Liver (tissue), 9 donors: Measurements from ENCODE around the gene UBAP1L. TPM values are rescaled to one million over a fixed set of nuclear protein-coding genes. Genes with fewer than 3 reads are reported as not detected.
A peak's percentile ranks its signal among the peaks of the same experiment; 100 is the strongest.

Experiments
- DNase-seq: peaks from one replicate; pipeline ENCODE4 v3.0.0-alpha.2; 2017; ENCODE audit warnings: low spot score
- H3K27ac ChIP-seq, 2 donors: one replicate each; pipeline ENCODE4 v1.7.0; 2013; ENCODE audit warnings: inconsistent platforms in 2 of 2, low read length in 2 of 2, control low read depth in 1 of 2, low read depth in 1 of 2, mild to moderate bottlenecking in 1 of 2
- H3K27me3 ChIP-seq, 4 donors: one replicate each; pipeline versions ENCODE4 v1.6.1 to v1.7.0; 2013; ENCODE audit warnings: low read length in 3 of 4, inconsistent platforms in 1 of 4, mild to moderate bottlenecking in 1 of 4, moderate library complexity in 1 of 4; ENCODE audit not compliant: control insufficient read depth in 4 of 4, insufficient read depth in 4 of 4
- H3K36me3 ChIP-seq, 4 donors: one replicate each; pipeline versions ENCODE4 v1.6.1 to v1.7.0; 2013; ENCODE audit warnings: low read length in 3 of 4, mild to moderate bottlenecking in 3 of 4, low read depth in 1 of 4, moderate library complexity in 1 of 4; ENCODE audit not compliant: control insufficient read depth in 4 of 4, insufficient read depth in 3 of 4
- H3K4me1 ChIP-seq, 4 donors: one replicate each; pipeline versions ENCODE4 v1.6.1 to v1.7.0; 2013; ENCODE audit warnings: low read length in 3 of 4, mild to moderate bottlenecking in 3 of 4, moderate library complexity in 1 of 4; ENCODE audit not compliant: control insufficient read depth in 4 of 4, insufficient read depth in 4 of 4
- H3K4me3 ChIP-seq, 3 donors: one replicate each; pipeline versions ENCODE4 v1.6.1 to v1.7.0; 2013; ENCODE audit warnings: low read length in 3 of 3, control low read depth in 1 of 3, low read depth in 1 of 3, mild to moderate bottlenecking in 1 of 3
- H3K9ac ChIP-seq, 2 donors: one replicate each; pipeline ENCODE4 v1.7.0; 2013; ENCODE audit warnings: low read length in 2 of 2, mild to moderate bottlenecking in 2 of 2, moderate library complexity in 2 of 2, control low read depth in 1 of 2, low read depth in 1 of 2
- H3K9me3 ChIP-seq, 4 donors: one replicate each; pipeline versions ENCODE4 v1.6.1 to v1.7.0; 2013; ENCODE audit warnings: low read length in 3 of 4; ENCODE audit not compliant: control insufficient read depth in 4 of 4
- EGR1 ChIP-seq, 2 donors: IDR thresholded peaks; 2 replicates each; pipeline ENCODE4 v1.6.1; 2016 to 2018; ENCODE audit warnings: antibody characterized with exemption in 2 of 2, low read depth in 2 of 2
- FOXA2 ChIP-seq: IDR thresholded peaks from 2 replicates; pipeline ENCODE4 v1.6.1; 2016; ENCODE audit warnings: antibody characterized with exemption
- GABPA ChIP-seq, 2 donors: IDR thresholded peaks in 1 of 2; conservative IDR thresholded peaks in 1 of 2; 2 replicates each; pipeline ENCODE4 v1.6.1; 2016; ENCODE audit warnings: antibody characterized with exemption in 2 of 2, mild to moderate bottlenecking in 1 of 2, moderate library complexity in 1 of 2
- HNF4A ChIP-seq, 2 donors: conservative IDR thresholded peaks; 2 replicates each; pipeline ENCODE4 v1.6.1; 2016; ENCODE audit warnings: antibody characterized with exemption in 2 of 2, mild to moderate bottlenecking in 2 of 2
- HNF4G ChIP-seq: IDR thresholded peaks from 2 replicates; pipeline ENCODE4 v1.6.1; 2016; ENCODE audit warnings: antibody characterized with exemption
- JUND ChIP-seq, 2 donors: IDR thresholded peaks; 2 replicates each; pipeline ENCODE4 v1.6.1; 2016; ENCODE audit warnings: antibody characterized with exemption in 2 of 2
- NR2F2 ChIP-seq: IDR thresholded peaks from 2 replicates; pipeline ENCODE4 v1.6.1; 2016; ENCODE audit warnings: antibody characterized with exemption
- RAD21 ChIP-seq, 2 donors: IDR thresholded peaks; 2 replicates each; pipeline ENCODE4 v1.6.1; 2016; ENCODE audit warnings: antibody characterized with exemption in 2 of 2, mild to moderate bottlenecking in 2 of 2
- RXRA ChIP-seq, 2 donors: IDR thresholded peaks; 2 replicates each; pipeline ENCODE4 v1.6.1; 2017 to 2018; ENCODE audit warnings: antibody characterized with exemption in 2 of 2, mild to moderate bottlenecking in 1 of 2
- SP1 ChIP-seq: IDR thresholded peaks from 2 replicates; pipeline ENCODE4 v1.6.1; 2018; ENCODE audit warnings: antibody characterized with exemption, mild to moderate bottlenecking
- YY1 ChIP-seq: IDR thresholded peaks from 2 replicates; pipeline ENCODE4 v1.6.1; 2016; ENCODE audit warnings: antibody characterized with exemption, mild to moderate bottlenecking
- WGBS: extraction: QIAGEN DNeasy Blood & Tissue Kit; methylation state at CpG from one replicate; pipeline ENCODE4 v1.1.7; 2013; 5-methylcytosine and 5-hydroxymethylcytosine counted together
- polyA plus RNA-seq, 2 donors: library from polyadenylated mRNA; stranded (reverse) in 1 of 2; unstranded in 1 of 2; fragments of 200-250 nt in 1 of 2; fragments of >200 nt in 1 of 2; fragmentation: Nextera tagmentation in 1 of 2; extraction: Ambion mirVana in 1 of 2; gene quantifications; one replicate each; pipeline versions ENCODE4 v1.2.1 to v1.2.3, GENCODE V29; 2013 to 2015
- total RNA-seq, 2 donors: library from RNA; depleted of rRNA; stranded (reverse); fragments of >200 nt; gene quantifications; one replicate each; pipeline ENCODE4 v1.2.3, GENCODE V29; 2014
- TF ChIP-seq, protein P1 (sequence below): IDR thresholded peaks from 2 replicates; pipeline ENCODE4 v1.6.1; 2016; ENCODE audit warnings: antibody characterized with exemption
- TF ChIP-seq, protein P2 (sequence below): IDR thresholded peaks from 2 replicates; pipeline ENCODE4 v1.6.1; 2016; ENCODE audit warnings: antibody characterized with exemption
- TF ChIP-seq, protein P3 (sequence below): IDR thresholded peaks from 2 replicates; pipeline ENCODE4 v1.6.1; 2016; ENCODE audit warnings: antibody characterized with exemption, mild to moderate bottlenecking
- donor health status: healthy.
- donor health status: healthy.
- donor health status: healthy.
- donor health status: healthy.
- donor health status: healthy.

UBAP1L gene
- total and polyA plus RNA-seq, 4 donors, result 0.57 to 6.9 (median 0.90) TPM

DNA sequence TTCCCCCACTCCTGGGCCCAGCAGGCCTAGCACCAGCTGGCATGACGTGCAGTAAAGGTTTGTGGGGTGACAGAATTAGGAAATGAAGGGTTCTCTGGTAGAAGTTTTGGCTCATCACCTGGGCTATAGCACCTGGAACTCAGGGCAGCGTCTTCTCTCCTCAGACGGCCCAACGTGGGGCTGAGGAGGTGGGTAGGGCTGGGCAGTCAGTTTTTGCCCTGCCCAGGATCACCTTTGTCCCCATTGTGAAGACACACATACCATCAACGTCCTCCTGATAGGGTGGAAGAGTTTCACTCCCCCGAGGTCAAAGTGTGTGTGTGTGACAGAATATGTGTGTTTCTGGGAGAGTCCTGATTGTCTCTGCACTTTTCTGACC, 26.4 kb downstream of the UBAP1L start (continued):
- TF ChIP-seq FOXA2, result no peak
- TF ChIP-seq, protein P1, sequence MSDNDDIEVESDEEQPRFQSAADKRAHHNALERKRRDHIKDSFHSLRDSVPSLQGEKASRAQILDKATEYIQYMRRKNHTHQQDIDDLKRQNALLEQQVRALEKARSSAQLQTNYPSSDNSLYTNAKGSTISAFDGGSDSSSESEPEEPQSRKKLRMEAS, result no peak
- TF ChIP-seq, protein P2, sequence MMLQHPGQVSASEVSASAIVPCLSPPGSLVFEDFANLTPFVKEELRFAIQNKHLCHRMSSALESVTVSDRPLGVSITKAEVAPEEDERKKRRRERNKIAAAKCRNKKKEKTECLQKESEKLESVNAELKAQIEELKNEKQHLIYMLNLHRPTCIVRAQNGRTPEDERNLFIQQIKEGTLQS, result no peak
- peak; percentile 3 to 5 for TF ChIP-seq RAD21 (IDR thresholded peaks at IDR 0.05)
- no peak for TF ChIP-seq GABPA (IDR thresholded peaks at IDR 0.05 in 1 of 2, conservative IDR thresholded peaks at IDR 0.05 in 1 of 2)
- TF ChIP-seq SP1, result peak; percentile 95
- peak; percentile 45 for TF ChIP-seq YY1

DNA sequence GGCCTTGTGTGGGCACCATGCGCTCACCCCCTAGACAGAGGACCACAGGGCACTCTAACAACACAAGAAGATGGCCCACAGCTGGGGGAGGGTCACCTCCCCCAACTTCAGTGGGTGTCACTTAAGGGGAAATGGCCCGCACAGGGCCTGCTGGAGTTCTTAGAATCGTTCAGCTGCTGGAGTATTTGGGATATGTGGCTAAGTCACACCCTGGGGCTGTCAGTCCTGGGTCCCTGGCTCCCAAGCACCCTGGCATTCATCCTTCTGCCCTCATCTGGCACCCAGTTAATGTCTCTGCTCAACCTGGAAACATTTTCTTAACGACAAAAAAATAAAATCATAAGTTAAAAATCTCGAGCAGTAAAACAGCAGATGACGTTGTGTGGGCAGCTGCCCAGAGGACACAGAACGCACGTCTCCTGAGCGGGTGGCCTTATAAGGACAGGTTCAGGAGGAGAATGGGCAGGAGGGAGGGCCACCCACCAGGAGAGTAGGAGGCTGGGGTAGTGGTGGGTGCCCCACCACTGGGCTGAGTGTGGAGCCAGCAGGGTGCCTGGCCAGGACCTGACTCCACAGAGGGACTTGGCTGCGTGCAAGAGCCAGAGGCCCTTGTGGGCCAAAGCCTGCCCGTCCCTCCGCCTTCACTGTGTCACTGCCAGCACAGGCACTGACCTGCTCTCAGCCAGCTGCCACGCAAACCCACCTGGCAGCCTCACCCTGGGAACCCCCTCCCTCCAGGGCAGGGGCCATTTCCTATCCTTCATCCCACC, 26.9 kb downstream of the UBAP1L start:
- Histone ChIP-seq H3K9ac (peak overlapping the region; percentile 63 to 77), H3K36me3 (no peaks in the 10 kb centered on the region), H3K9me3 (no peaks in the 10 kb centered on the region), H3K27ac (peak overlapping the region; percentile 91 to 95), H3K4me1 (peaks cover 17 to 43% (median 29%) of the 10 kb centered on the region in 4 donors), H3K4me3 (no peak overlapping the region), H3K27me3 (no peaks in the 10 kb centered on the region)
- TF ChIP-seq EGR1 (IDR thresholded peaks at IDR 0.05; ENCODE audit: low read depth in 2 of 2), result peak in 1 of 2 donors; percentile 22
- TF ChIP-seq, protein P2, result no peak
- WGBS, result 42% methylated on average over 13 of the region's 13 CpGs
- DNase-seq, result no peak

DNA sequence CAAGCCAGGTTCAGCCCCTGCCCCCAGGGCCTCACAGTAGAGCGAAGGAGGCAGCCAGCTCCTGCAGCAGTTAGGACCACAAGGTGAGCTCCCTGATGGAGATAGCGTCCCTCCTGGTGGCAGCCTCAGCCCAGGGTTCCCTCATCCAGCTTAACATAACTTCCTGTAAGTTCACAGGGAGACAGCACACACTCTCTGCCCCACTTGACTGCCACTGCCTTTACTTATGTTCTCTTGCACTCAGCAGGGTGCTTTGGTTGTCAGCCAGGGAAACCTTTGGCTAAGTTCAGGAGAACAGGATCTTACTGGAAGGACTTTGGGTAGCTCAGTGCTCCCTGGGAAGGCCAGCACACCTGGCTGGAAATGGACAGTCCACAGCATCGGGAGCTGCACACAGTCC, 27.6 kb downstream of the UBAP1L start:
- Histone ChIP-seq H3K4me3 (no peak overlapping the region), H3K27ac (peak overlapping the region; percentile 91 to 95), H3K36me3 (no peaks in the 10 kb centered on the region), H3K9me3 (no peaks in the 10 kb centered on the region), H3K4me1 (peaks cover 17 to 43% (median 29%) of the 10 kb centered on the region in 4 donors), H3K27me3 (no peaks in the 10 kb centered on the region), H3K9ac (peak overlapping the region in 1 of 2 donors; percentile 77)
- no peak for DNase-seq
- 68% methylated on average over 3 of the region's 3 CpGs for WGBS
- TF ChIP-seq, protein P1, result peak; percentile 25
- TF ChIP-seq RXRA (IDR thresholded peaks at IDR 0.05), result peak in 1 of 2 donors; percentile 76
- TF ChIP-seq HNF4A (conservative IDR thresholded peaks at IDR 0.05), result peak; percentile 16 to 80
- no peak for TF ChIP-seq HNF4G
- peak; percentile 32 for TF ChIP-seq YY1
- TF ChIP-seq JUND (IDR thresholded peaks at IDR 0.05), result peak in 1 of 2 donors; percentile 18
- TF ChIP-seq, protein P3, sequence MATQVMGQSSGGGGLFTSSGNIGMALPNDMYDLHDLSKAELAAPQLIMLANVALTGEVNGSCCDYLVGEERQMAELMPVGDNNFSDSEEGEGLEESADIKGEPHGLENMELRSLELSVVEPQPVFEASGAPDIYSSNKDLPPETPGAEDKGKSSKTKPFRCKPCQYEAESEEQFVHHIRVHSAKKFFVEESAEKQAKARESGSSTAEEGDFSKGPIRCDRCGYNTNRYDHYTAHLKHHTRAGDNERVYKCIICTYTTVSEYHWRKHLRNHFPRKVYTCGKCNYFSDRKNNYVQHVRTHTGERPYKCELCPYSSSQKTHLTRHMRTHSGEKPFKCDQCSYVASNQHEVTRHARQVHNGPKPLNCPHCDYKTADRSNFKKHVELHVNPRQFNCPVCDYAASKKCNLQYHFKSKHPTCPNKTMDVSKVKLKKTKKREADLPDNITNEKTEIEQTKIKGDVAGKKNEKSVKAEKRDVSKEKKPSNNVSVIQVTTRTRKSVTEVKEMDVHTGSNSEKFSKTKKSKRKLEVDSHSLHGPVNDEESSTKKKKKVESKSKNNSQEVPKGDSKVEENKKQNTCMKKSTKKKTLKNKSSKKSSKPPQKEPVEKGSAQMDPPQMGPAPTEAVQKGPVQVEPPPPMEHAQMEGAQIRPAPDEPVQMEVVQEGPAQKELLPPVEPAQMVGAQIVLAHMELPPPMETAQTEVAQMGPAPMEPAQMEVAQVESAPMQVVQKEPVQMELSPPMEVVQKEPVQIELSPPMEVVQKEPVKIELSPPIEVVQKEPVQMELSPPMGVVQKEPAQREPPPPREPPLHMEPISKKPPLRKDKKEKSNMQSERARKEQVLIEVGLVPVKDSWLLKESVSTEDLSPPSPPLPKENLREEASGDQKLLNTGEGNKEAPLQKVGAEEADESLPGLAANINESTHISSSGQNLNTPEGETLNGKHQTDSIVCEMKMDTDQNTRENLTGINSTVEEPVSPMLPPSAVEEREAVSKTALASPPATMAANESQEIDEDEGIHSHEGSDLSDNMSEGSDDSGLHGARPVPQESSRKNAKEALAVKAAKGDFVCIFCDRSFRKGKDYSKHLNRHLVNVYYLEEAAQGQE, result peak; percentile 22
- TF ChIP-seq NR2F2, result no peak
- peak; percentile 25 for TF ChIP-seq SP1
